Liver (tissue), 9 donors: ENCODE results near the gene IGF2BP2. TPM values are rescaled to one million over a fixed set of nuclear protein-coding genes. Genes with fewer than 3 reads are reported as not detected.

Experiments used
- DNase-seq: peaks from one replicate; pipeline ENCODE4 v3.0.0-alpha.2; 2017; ENCODE audit warnings: low spot score
- H3K27ac ChIP-seq, 2 donors: one replicate each; pipeline ENCODE4 v1.7.0; 2013; ENCODE audit warnings: inconsistent platforms in 2 of 2, low read length in 2 of 2, control low read depth in 1 of 2, low read depth in 1 of 2, mild to moderate bottlenecking in 1 of 2
- H3K27me3 ChIP-seq, 4 donors: one replicate each; pipeline versions ENCODE4 v1.6.1 to v1.7.0; 2013; ENCODE audit warnings: low read length in 3 of 4, inconsistent platforms in 1 of 4, mild to moderate bottlenecking in 1 of 4, moderate library complexity in 1 of 4; ENCODE audit not compliant: control insufficient read depth in 4 of 4, insufficient read depth in 4 of 4
- H3K36me3 ChIP-seq, 4 donors: one replicate each; pipeline versions ENCODE4 v1.6.1 to v1.7.0; 2013; ENCODE audit warnings: low read length in 3 of 4, mild to moderate bottlenecking in 3 of 4, low read depth in 1 of 4, moderate library complexity in 1 of 4; ENCODE audit not compliant: control insufficient read depth in 4 of 4, insufficient read depth in 3 of 4
- H3K4me1 ChIP-seq, 4 donors: one replicate each; pipeline versions ENCODE4 v1.6.1 to v1.7.0; 2013; ENCODE audit warnings: low read length in 3 of 4, mild to moderate bottlenecking in 3 of 4, moderate library complexity in 1 of 4; ENCODE audit not compliant: control insufficient read depth in 4 of 4, insufficient read depth in 4 of 4
- H3K4me3 ChIP-seq, 3 donors: one replicate each; pipeline versions ENCODE4 v1.6.1 to v1.7.0; 2013; ENCODE audit warnings: low read length in 3 of 3, control low read depth in 1 of 3, low read depth in 1 of 3, mild to moderate bottlenecking in 1 of 3
- H3K9ac ChIP-seq, 2 donors: one replicate each; pipeline ENCODE4 v1.7.0; 2013; ENCODE audit warnings: low read length in 2 of 2, mild to moderate bottlenecking in 2 of 2, moderate library complexity in 2 of 2, control low read depth in 1 of 2, low read depth in 1 of 2
- H3K9me3 ChIP-seq, 4 donors: one replicate each; pipeline versions ENCODE4 v1.6.1 to v1.7.0; 2013; ENCODE audit warnings: low read length in 3 of 4; ENCODE audit not compliant: control insufficient read depth in 4 of 4
- EGR1 ChIP-seq, 2 donors: IDR thresholded peaks; 2 replicates each; pipeline ENCODE4 v1.6.1; 2016 to 2018; ENCODE audit warnings: antibody characterized with exemption in 2 of 2, low read depth in 2 of 2
- FOXA1 ChIP-seq: IDR thresholded peaks from 2 replicates; pipeline ENCODE4 v1.6.1; 2016; ENCODE audit warnings: antibody characterized with exemption
- FOXA2 ChIP-seq: IDR thresholded peaks from 2 replicates; pipeline ENCODE4 v1.6.1; 2016; ENCODE audit warnings: antibody characterized with exemption
- GABPA ChIP-seq, 2 donors: IDR thresholded peaks in 1 of 2; conservative IDR thresholded peaks in 1 of 2; 2 replicates each; pipeline ENCODE4 v1.6.1; 2016; ENCODE audit warnings: antibody characterized with exemption in 2 of 2, mild to moderate bottlenecking in 1 of 2, moderate library complexity in 1 of 2
- HNF4A ChIP-seq, 2 donors: conservative IDR thresholded peaks; 2 replicates each; pipeline ENCODE4 v1.6.1; 2016; ENCODE audit warnings: antibody characterized with exemption in 2 of 2, mild to moderate bottlenecking in 2 of 2
- HNF4G ChIP-seq: IDR thresholded peaks from 2 replicates; pipeline ENCODE4 v1.6.1; 2016; ENCODE audit warnings: antibody characterized with exemption
- MAX ChIP-seq: IDR thresholded peaks from 2 replicates; pipeline ENCODE4 v1.6.1; 2016; ENCODE audit warnings: antibody characterized with exemption
- NR2F2 ChIP-seq: IDR thresholded peaks from 2 replicates; pipeline ENCODE4 v1.6.1; 2016; ENCODE audit warnings: antibody characterized with exemption
- RAD21 ChIP-seq, 2 donors: IDR thresholded peaks; 2 replicates each; pipeline ENCODE4 v1.6.1; 2016; ENCODE audit warnings: antibody characterized with exemption in 2 of 2, mild to moderate bottlenecking in 2 of 2
- RXRA ChIP-seq, 2 donors: IDR thresholded peaks; 2 replicates each; pipeline ENCODE4 v1.6.1; 2017 to 2018; ENCODE audit warnings: antibody characterized with exemption in 2 of 2, mild to moderate bottlenecking in 1 of 2
- SP1 ChIP-seq: IDR thresholded peaks from 2 replicates; pipeline ENCODE4 v1.6.1; 2018; ENCODE audit warnings: antibody characterized with exemption, mild to moderate bottlenecking
- TAF1 ChIP-seq: conservative IDR thresholded peaks from 2 replicates; pipeline ENCODE4 v1.6.1; 2016; ENCODE audit warnings: antibody characterized with exemption, mild to moderate bottlenecking
- YY1 ChIP-seq: IDR thresholded peaks from 2 replicates; pipeline ENCODE4 v1.6.1; 2016; ENCODE audit warnings: antibody characterized with exemption, mild to moderate bottlenecking
- WGBS: extraction: QIAGEN DNeasy Blood & Tissue Kit; methylation state at CpG from one replicate; pipeline ENCODE4 v1.1.7; 2013; 5-methylcytosine and 5-hydroxymethylcytosine counted together
- polyA plus RNA-seq, 2 donors: library from polyadenylated mRNA; stranded (reverse) in 1 of 2; unstranded in 1 of 2; fragments of 200-250 nt in 1 of 2; fragments of >200 nt in 1 of 2; fragmentation: Nextera tagmentation in 1 of 2; extraction: Ambion mirVana in 1 of 2; gene quantifications; one replicate each; pipeline versions ENCODE4 v1.2.1 to v1.2.3, GENCODE V29; 2013 to 2015
- total RNA-seq, 2 donors: library from RNA; depleted of rRNA; stranded (reverse); fragments of >200 nt; gene quantifications; one replicate each; pipeline ENCODE4 v1.2.3, GENCODE V29; 2014
- TF ChIP-seq, protein P1 (sequence below): IDR thresholded peaks from 2 replicates; pipeline ENCODE4 v1.6.1; 2016; ENCODE audit warnings: antibody characterized with exemption
- TF ChIP-seq, protein P2 (sequence below): IDR thresholded peaks from 2 replicates; pipeline ENCODE4 v1.6.1; 2016; ENCODE audit warnings: antibody characterized with exemption, mild to moderate bottlenecking
- TF ChIP-seq, protein P3 (sequence below): fragments of 150-350 bp; IDR thresholded peaks from 2 replicates; pipeline ENCODE4 v1.5.1; 2017; ENCODE audit warnings: improper control_type of control experiment, low read depth, low read length; ENCODE audit not compliant: missing input control
- donor health status: healthy.
- donor health status: healthy.
- donor health status: healthy.
- donor health status: healthy.
- donor health status: healthy.

The IGF2BP2 gene
- total and polyA plus RNA-seq, 4 donors, result 0.67 to 35.0 (median 1.7) TPM

GRCh38 chr3:185844051-185844450 is 19.2 kb upstream of the IGF2BP2 start:
- Histone ChIP-seq H3K27me3 (no peaks in the 10 kb centered on the region), H3K4me1 (no peaks in the 10 kb centered on the region), H3K9ac (no peak overlapping the region), H3K9me3 (no peaks in the 10 kb centered on the region), H3K36me3 (no peaks in the 10 kb centered on the region), H3K4me3 (no peak overlapping the region), H3K27ac (no peak overlapping the region)
- 95% methylated on average over 3 of the region's 3 CpGs for WGBS
- TF ChIP-seq, protein P1, sequence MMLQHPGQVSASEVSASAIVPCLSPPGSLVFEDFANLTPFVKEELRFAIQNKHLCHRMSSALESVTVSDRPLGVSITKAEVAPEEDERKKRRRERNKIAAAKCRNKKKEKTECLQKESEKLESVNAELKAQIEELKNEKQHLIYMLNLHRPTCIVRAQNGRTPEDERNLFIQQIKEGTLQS, result no peak
- TF ChIP-seq, protein P2, sequence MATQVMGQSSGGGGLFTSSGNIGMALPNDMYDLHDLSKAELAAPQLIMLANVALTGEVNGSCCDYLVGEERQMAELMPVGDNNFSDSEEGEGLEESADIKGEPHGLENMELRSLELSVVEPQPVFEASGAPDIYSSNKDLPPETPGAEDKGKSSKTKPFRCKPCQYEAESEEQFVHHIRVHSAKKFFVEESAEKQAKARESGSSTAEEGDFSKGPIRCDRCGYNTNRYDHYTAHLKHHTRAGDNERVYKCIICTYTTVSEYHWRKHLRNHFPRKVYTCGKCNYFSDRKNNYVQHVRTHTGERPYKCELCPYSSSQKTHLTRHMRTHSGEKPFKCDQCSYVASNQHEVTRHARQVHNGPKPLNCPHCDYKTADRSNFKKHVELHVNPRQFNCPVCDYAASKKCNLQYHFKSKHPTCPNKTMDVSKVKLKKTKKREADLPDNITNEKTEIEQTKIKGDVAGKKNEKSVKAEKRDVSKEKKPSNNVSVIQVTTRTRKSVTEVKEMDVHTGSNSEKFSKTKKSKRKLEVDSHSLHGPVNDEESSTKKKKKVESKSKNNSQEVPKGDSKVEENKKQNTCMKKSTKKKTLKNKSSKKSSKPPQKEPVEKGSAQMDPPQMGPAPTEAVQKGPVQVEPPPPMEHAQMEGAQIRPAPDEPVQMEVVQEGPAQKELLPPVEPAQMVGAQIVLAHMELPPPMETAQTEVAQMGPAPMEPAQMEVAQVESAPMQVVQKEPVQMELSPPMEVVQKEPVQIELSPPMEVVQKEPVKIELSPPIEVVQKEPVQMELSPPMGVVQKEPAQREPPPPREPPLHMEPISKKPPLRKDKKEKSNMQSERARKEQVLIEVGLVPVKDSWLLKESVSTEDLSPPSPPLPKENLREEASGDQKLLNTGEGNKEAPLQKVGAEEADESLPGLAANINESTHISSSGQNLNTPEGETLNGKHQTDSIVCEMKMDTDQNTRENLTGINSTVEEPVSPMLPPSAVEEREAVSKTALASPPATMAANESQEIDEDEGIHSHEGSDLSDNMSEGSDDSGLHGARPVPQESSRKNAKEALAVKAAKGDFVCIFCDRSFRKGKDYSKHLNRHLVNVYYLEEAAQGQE, result no peak
- TF ChIP-seq HNF4A (conservative IDR thresholded peaks at IDR 0.05) (no peak), FOXA1 (no peak), FOXA2 (no peak), SP1 (no peak), TAF1 (no peak)
- TF ChIP-seq, protein P3, sequence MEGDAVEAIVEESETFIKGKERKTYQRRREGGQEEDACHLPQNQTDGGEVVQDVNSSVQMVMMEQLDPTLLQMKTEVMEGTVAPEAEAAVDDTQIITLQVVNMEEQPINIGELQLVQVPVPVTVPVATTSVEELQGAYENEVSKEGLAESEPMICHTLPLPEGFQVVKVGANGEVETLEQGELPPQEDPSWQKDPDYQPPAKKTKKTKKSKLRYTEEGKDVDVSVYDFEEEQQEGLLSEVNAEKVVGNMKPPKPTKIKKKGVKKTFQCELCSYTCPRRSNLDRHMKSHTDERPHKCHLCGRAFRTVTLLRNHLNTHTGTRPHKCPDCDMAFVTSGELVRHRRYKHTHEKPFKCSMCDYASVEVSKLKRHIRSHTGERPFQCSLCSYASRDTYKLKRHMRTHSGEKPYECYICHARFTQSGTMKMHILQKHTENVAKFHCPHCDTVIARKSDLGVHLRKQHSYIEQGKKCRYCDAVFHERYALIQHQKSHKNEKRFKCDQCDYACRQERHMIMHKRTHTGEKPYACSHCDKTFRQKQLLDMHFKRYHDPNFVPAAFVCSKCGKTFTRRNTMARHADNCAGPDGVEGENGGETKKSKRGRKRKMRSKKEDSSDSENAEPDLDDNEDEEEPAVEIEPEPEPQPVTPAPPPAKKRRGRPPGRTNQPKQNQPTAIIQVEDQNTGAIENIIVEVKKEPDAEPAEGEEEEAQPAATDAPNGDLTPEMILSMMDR, result no peak
- DNase-seq, result no peak

DNA sequence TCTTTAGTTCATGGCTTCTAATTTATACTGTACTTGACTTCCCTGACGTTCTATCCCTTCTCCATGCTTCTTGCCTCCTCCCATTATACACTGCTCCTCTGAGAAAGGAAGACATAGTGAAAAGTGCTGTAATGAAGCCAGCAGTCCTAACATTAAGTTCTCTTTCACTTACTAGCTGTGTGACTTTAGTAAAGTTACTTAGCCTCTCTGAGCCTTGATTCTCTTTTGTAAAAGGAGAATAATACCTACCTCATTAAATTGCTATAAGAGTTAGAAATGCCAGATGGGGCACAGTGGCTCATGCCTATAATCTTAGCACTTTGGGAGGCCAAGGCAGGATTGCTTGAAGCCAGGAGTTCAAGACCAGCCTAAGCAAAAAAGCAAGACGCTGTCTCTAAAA is 18.8 kb upstream of the IGF2BP2 start:
- Histone ChIP-seq H3K4me1 (no peaks in the 10 kb centered on the region), H3K27me3 (no peaks in the 10 kb centered on the region), H3K36me3 (no peaks in the 10 kb centered on the region), H3K9me3 (no peaks in the 10 kb centered on the region), H3K9ac (no peak overlapping the region), H3K27ac (no peak overlapping the region), H3K4me3 (no peak overlapping the region)
- no peak for DNase-seq
- TF ChIP-seq HNF4G (no peak), FOXA2 (no peak), RXRA (IDR thresholded peaks at IDR 0.05) (no peak)
- 90% methylated on average over 2 of the region's 2 CpGs for WGBS

- H3K9me3 ChIP-seq, result no peaks in the 10 kb centered on the region
- no peak overlapping the region for H3K4me3 ChIP-seq
- no peaks in the 10 kb centered on the region for H3K4me1 ChIP-seq
- WGBS, result 92% methylated on average over 3 of the region's 3 CpGs
- H3K9ac ChIP-seq, result no peak overlapping the region
- no peak for DNase-seq
- no peak overlapping the region for H3K27ac ChIP-seq
- H3K27me3 ChIP-seq, result no peaks in the 10 kb centered on the region
- no peaks in the 10 kb centered on the region for H3K36me3 ChIP-seq
- TF ChIP-seq GABPA (IDR thresholded peaks at IDR 0.05 in 1 of 2, conservative IDR thresholded peaks at IDR 0.05 in 1 of 2) (no peak), TAF1 (no peak), MAX (no peak), RAD21 (IDR thresholded peaks at IDR 0.05) (no peak), EGR1 (IDR thresholded peaks at IDR 0.05; ENCODE audit: low read depth in 2 of 2) (no peak), NR2F2 (no peak), YY1 (no peak), SP1 (no peak)
- TF ChIP-seq, protein P3, result no peak
- TF ChIP-seq, protein P2, result no peak
- TF ChIP-seq, protein P1, result no peak
Measured at GRCh38 chr3:185843126-185843525, 18.3 kb upstream of the IGF2BP2 start.
